HepG2 (cell line): ENCODE measurements around the gene CCDC201. TPM values are rescaled to one million over a fixed set of nuclear protein-coding genes. Genes with fewer than 3 reads are reported as not detected.
A peak's percentile ranks its signal among the peaks of the same experiment; 100 is the strongest.

Experiments
- CEBPG ChIP-seq: IDR thresholded peaks from 2 replicates; pipeline ENCODE4 v1.6.1; 2016
- HHEX ChIP-seq: IDR thresholded peaks from 2 replicates; pipeline ENCODE4 v1.6.1; 2016; ENCODE audit warnings: control low read depth
- JUN ChIP-seq: sonication (generic); formaldehyde crosslinking; IDR thresholded peaks from 2 replicates; pipeline ENCODE4 v1.4.0; 2020; ENCODE audit warnings: mild to moderate bottlenecking, missing genetic modification reagents
- PATZ1 ChIP-seq: sonication (generic); formaldehyde crosslinking; IDR thresholded peaks from 2 replicates; pipeline ENCODE4 v1.4.0; 2020; ENCODE audit warnings: missing genetic modification reagents
- RORA ChIP-seq: sonication (generic); formaldehyde crosslinking; IDR thresholded peaks from 2 replicates; pipeline ENCODE4 v1.5.0; 2020; ENCODE audit warnings: mild to moderate bottlenecking, missing genetic modification reagents, moderate library complexity
- TCF7L2 ChIP-seq: IDR thresholded peaks from 2 replicates; pipeline ENCODE4 v1.6.1; 2011; ENCODE audit warnings: mild to moderate bottlenecking, low read depth, low read length, moderate library complexity
- TGIF2 ChIP-seq: IDR thresholded peaks from 2 replicates; pipeline ENCODE4 v1.6.1; 2016; ENCODE audit warnings: control low read depth, missing compliant biosample characterization
- ZBTB8A ChIP-seq: sonication (generic); formaldehyde crosslinking; IDR thresholded peaks from 2 replicates; pipeline ENCODE4 v1.4.0; 2020; ENCODE audit warnings: mild to moderate bottlenecking, low read depth, missing genetic modification reagents, borderline replicate concordance
- polyA plus RNA-seq, 8 experiments: library from polyadenylated mRNA; depleted of rRNA in 3 of 8; stranded (reverse) in 7 of 8; unstranded in 1 of 8; fragments of >200 nt; fragmentation: Illumina TruSeq in 4 of 8; extraction: Trizol in 4 of 8; gene quantifications; 2 replicates each; pipeline versions ENCODE4 v1.2.1 to v1.2.3, GENCODE V29; 2011 to 2016; ENCODE audit warnings: low read depth in 4 of 8, missing spikeins in 1 of 8, mixed read lengths in 1 of 8; ENCODE audit not compliant: insufficient read depth in 1 of 8
- total RNA-seq, 5 experiments: library from RNA; depleted of rRNA; stranded (reverse); fragments of >200 nt; fragmentation: Illumina TruSeq; extraction: Trizol; gene quantifications; 2 replicates each; pipeline ENCODE4 v1.2.3, GENCODE V29; 2016; ENCODE audit warnings: low read depth in 1 of 5
- TF ChIP-seq, protein P1 (sequence below): sonication (generic); IDR thresholded peaks from 2 replicates; pipeline ENCODE4 v1.6.1; 2016; ENCODE audit warnings: low read depth, borderline replicate concordance
- TF ChIP-seq, protein P2 (sequence below): sonication (generic); formaldehyde crosslinking; IDR thresholded peaks from 2 replicates; pipeline ENCODE4 v1.8.0; 2022; ENCODE audit warnings: missing genetic modification reagents, mild to moderate bottlenecking, moderate library complexity, borderline replicate concordance
- TF ChIP-seq, protein P3 (sequence below): sonication (generic); formaldehyde crosslinking; IDR thresholded peaks from 2 replicates; pipeline ENCODE4 v1.4.0; 2020; ENCODE audit warnings: mild to moderate bottlenecking, missing genetic modification reagents, borderline replicate concordance
- TF ChIP-seq, protein P4 (sequence below): sonication (generic); formaldehyde crosslinking; IDR thresholded peaks from 2 replicates; pipeline ENCODE4 v1.5.0; 2020; ENCODE audit warnings: mild to moderate bottlenecking, missing genetic modification reagents, borderline replicate concordance

CCDC201 gene
- total and polyA plus RNA-seq, 2 of the 13 experiments (the other 11 are each of a cell fraction or from before 2014, with no cell fraction given) = 0.92 TPM; not detected in 1

DNA sequence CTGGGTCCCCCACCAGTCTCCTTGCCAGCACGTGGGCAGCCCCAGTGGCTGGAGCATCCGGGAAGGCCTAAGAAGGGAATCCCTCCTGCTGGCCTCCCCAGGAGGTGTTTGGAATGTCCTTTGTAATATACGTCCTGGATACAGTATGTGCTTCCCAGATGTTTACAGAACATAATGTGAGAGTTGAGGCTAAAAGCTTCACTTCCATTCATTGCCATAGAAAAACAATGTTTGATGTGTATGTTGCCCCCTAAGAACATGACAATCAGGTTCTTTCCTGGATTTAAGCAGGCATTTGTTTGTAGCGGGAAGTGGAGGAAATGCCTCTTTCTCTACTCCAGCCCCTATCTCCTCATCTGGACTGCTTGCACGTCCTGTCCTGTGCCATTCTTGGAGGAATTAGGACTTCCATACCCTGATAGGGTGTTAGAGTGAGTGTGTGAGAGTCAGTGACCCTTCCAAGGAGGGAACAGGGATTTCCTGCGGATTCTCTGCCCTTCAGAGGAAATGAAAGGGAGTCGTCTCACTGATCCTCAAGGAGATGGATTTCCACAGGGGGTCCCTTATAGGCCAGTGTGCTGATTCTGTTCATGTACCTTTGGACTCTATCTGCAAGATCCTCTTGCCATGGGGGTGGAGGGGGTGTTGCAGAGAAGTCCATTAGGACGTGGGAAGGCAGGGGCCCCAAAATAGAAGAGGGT lies 16.6 kb upstream of the CCDC201 start (continued):
- no peak for TF ChIP-seq RORA (CRISPR knock-in tag)
- no peak for TF ChIP-seq HHEX (CRISPR knock-in tag)
- TF ChIP-seq, protein P1, sequence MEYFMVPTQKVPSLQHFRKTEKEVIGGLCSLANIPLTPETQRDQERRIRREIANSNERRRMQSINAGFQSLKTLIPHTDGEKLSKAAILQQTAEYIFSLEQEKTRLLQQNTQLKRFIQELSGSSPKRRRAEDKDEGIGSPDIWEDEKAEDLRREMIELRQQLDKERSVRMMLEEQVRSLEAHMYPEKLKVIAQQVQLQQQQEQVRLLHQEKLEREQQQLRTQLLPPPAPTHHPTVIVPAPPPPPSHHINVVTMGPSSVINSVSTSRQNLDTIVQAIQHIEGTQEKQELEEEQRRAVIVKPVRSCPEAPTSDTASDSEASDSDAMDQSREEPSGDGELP = no peak
- TF ChIP-seq ZBTB8A (CRISPR knock-in tag) = no peak
- TF ChIP-seq, protein P2, sequence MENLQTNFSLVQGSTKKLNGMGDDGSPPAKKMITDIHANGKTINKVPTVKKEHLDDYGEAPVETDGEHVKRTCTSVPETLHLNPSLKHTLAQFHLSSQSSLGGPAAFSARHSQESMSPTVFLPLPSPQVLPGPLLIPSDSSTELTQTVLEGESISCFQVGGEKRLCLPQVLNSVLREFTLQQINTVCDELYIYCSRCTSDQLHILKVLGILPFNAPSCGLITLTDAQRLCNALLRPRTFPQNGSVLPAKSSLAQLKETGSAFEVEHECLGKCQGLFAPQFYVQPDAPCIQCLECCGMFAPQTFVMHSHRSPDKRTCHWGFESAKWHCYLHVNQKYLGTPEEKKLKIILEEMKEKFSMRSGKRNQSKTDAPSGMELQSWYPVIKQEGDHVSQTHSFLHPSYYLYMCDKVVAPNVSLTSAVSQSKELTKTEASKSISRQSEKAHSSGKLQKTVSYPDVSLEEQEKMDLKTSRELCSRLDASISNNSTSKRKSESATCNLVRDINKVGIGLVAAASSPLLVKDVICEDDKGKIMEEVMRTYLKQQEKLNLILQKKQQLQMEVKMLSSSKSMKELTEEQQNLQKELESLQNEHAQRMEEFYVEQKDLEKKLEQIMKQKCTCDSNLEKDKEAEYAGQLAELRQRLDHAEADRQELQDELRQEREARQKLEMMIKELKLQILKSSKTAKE (CRISPR knock-in tag) = peak; percentile 5; the same call in 1 of the 2 replicates
- no peak for TF ChIP-seq PATZ1 (CRISPR knock-in tag)
- TF ChIP-seq, protein P3, sequence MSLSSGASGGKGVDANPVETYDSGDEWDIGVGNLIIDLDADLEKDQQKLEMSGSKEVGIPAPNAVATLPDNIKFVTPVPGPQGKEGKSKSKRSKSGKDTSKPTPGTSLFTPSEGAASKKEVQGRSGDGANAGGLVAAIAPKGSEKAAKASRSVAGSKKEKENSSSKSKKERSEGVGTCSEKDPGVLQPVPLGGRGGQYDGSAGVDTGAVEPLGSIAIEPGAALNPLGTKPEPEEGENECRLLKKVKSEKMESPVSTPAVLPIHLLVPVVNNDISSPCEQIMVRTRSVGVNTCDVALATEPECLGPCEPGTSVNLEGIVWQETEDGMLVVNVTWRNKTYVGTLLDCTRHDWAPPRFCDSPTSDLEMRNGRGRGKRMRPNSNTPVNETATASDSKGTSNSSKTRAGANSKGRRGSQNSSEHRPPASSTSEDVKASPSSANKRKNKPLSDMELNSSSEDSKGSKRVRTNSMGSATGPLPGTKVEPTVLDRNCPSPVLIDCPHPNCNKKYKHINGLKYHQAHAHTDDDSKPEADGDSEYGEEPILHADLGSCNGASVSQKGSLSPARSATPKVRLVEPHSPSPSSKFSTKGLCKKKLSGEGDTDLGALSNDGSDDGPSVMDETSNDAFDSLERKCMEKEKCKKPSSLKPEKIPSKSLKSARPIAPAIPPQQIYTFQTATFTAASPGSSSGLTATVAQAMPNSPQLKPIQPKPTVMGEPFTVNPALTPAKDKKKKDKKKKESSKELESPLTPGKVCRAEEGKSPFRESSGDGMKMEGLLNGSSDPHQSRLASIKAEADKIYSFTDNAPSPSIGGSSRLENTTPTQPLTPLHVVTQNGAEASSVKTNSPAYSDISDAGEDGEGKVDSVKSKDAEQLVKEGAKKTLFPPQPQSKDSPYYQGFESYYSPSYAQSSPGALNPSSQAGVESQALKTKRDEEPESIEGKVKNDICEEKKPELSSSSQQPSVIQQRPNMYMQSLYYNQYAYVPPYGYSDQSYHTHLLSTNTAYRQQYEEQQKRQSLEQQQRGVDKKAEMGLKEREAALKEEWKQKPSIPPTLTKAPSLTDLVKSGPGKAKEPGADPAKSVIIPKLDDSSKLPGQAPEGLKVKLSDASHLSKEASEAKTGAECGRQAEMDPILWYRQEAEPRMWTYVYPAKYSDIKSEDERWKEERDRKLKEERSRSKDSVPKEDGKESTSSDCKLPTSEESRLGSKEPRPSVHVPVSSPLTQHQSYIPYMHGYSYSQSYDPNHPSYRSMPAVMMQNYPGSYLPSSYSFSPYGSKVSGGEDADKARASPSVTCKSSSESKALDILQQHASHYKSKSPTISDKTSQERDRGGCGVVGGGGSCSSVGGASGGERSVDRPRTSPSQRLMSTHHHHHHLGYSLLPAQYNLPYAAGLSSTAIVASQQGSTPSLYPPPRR (CRISPR knock-in tag) = no peak
- no peak for TF ChIP-seq JUN (CRISPR knock-in tag)
- TF ChIP-seq TCF7L2 = no peak
- no peak; the same call in none of the 2 replicates for TF ChIP-seq CEBPG
- TF ChIP-seq, protein P4, sequence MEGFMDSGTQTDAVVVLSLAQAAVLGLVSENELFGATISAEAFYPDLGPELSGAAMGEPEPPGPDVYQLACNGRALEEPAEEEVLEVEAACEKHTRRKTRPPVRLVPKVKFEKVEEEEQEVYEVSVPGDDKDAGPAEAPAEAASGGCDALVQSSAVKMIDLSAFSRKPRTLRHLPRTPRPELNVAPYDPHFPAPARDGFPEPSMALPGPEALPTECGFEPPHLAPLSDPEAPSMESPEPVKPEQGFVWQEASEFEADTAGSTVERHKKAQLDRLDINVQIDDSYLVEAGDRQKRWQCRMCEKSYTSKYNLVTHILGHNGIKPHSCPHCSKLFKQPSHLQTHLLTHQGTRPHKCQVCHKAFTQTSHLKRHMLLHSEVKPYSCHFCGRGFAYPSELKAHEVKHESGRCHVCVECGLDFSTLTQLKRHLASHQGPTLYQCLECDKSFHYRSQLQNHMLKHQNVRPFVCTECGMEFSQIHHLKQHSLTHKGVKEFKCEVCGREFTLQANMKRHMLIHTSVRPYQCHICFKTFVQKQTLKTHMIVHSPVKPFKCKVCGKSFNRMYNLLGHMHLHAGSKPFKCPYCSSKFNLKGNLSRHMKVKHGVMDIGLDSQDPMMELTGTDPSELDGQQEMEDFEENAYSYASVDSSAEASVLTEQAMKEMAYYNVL (CRISPR knock-in tag) = 0 out of 2 replicates have a peak, but pooled peaks have one; percentile 12
- peak; percentile 65; the same call in 1 of the 2 replicates for TF ChIP-seq TGIF2
